HG02884 (cell line): ENCODE measurements around the gene NDOR1.

Experiments used
- ATAC-seq: cut with Tn5 transposase; IDR thresholded peaks from one replicate; pipeline ENCODE4 v1.9.1; 2021; ENCODE audit warnings: mild to moderate bottlenecking, moderate library complexity; ENCODE audit not compliant: unreplicated experiment

NDOR1 gene

GRCh38 chr9:137182836-137183235, 22.7 kb upstream of the NDOR1 start:
- no peak for ATAC-seq

- ATAC-seq = no peak
These were observed 21.4 kb upstream of the NDOR1 start for GRCh38 chr9:137183980-137184595.

- ATAC-seq = no peak
These were observed 20.4 kb upstream of the NDOR1 start for GRCh38 chr9:137184881-137185660.

DNA sequence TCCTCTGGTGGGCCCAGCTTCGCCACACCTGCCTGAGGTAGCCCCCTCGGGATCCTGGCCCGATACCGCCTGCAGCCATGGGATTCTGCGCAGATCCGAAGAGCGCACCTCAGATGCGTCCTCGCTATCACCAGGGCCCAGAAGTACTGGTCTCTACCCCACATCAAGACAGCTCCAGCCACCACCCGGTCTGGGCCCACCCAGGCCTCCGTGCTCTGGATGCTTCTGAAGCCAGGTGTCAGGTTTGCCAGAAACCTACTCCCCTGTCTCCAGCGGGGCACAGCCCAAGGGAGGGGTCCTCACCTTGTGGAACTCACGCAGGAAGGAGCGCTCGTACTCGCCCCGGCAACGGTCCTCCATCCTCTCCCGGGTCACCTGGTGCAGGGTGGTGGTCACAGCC, 19.6 kb upstream of the NDOR1 start:
- ATAC-seq = no peak

- no peak for ATAC-seq
These were observed 19.1 kb upstream of the NDOR1 start for GRCh38 chr9:137186385-137186784.

- ATAC-seq = no peak
These were observed 18.1 kb upstream of the NDOR1 start for GRCh38 chr9:137187386-137187785.

DNA sequence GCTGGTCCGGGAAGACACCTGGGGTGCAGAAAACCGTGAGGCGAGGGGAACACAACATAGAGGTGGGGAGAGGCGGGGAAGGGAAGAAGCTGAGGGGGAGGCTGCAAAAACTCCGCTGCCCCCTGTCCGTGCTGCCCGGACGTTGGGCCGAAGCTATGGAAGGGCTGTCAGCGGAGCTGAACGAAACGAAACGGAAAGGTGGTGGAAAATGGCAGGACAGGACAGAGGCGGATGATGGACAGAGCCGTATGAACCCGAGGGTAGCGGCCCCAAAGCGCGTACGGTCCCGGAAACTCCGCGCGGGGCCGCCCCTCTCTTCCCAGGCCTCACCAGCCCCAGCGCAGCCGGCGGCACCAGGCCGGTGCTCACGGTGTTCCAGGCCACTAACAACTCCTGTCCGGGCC, 17.4 kb upstream of the NDOR1 start:
- no peak for ATAC-seq

DNA sequence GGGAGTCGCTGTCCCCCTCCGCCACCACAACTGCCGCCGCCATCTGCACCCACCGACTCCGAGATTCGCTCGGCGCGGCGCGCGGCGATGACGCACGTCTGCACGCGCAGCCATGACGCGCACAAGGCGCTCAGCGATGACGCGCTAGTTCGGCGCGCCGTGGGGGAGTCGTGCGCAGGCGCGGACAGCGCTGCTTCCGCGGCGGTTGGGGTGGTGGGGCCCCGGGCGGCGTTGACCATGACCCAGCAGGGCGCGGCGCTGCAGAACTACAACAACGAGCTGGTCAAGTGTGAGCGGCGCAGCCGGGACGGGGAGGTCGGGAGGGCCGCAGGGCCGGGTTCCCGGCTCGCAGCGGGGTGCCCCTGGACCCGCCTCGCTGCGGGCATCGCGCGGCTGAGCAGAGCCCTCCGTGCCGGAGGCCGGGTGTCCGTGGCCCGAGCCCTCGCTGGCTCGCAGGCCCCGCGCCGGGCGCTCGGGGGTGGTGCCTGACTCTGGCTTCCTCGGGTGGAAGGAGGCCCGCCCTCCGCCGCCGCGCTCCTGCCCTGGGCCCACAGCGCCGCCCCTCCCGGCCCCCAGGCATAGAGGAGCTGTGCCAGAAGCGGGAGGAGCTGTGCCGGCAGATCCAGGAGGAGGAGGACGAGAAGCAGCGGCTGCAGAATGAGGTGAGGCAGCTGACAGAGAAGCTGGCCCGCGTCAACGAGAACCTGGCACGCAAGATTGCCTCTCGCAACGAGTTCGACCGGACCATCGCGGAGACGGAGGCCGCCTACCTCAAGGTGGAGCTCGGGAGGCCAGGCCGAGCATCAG, 16.8 kb upstream of the NDOR1 start, which contains the start of the genes ANAPC2 and SSNA1:
Gene ANAPC2 (minus strand): TSS at position 71 of the 807 bp plus-strand sequence. CDS start 28 bp downstream, at position 43.
Gene SSNA1 (plus strand): TSS at position 187 of the 807 bp plus-strand sequence. CDS start 51 bp downstream, at position 238.
- peak; percentile 74 for ATAC-seq

- no peak for ATAC-seq
These were observed 15.9 kb upstream of the NDOR1 start for GRCh38 chr9:137189297-137190295.

GRCh38 chr9:137190315-137190856, 15.1 kb upstream of the NDOR1 start:
- ATAC-seq = no peak

GRCh38 chr9:137191245-137191644, 14.3 kb upstream of the NDOR1 start:
- ATAC-seq = no peak

DNA sequence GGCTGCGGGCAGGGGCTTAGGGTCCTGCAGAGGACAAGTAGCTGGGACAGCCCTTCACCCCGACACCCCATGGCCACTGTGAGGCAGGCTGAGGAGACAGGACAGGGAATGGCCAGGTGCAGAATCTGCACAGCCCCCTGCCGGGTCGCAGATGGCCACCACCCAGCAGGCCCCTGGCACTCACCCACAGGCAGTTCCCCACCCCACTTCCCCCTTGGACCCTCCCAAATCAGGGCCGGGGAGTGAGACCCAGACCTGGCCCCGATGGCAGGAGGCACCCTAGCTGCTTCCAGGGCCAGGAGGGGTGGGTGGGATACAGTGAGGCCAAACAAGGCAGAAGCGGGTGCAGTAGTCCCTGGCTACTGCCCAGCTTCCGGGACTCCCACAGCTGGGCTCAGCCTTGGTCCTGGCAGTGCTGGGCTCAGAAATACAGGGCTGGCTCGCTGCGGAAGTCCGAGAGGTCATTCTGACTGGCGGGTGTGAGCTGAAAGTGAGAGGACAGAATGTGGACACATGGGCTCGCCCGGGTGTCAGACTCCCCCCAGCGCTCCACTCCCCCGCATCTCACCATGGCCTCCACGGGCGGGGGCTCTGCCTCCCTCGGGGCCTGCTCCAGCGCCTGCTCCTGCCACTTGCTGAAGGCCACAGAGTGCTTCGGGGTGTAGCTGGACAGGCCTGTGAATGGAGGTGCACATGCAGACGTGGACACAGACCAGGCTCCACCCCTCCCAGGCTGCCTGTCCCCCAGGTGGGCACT, 13.6 kb upstream of the NDOR1 start:
- ATAC-seq = no peak

GRCh38 chr9:137192448-137192780, 13.1 kb upstream of the NDOR1 start:
- no peak for ATAC-seq

DNA sequence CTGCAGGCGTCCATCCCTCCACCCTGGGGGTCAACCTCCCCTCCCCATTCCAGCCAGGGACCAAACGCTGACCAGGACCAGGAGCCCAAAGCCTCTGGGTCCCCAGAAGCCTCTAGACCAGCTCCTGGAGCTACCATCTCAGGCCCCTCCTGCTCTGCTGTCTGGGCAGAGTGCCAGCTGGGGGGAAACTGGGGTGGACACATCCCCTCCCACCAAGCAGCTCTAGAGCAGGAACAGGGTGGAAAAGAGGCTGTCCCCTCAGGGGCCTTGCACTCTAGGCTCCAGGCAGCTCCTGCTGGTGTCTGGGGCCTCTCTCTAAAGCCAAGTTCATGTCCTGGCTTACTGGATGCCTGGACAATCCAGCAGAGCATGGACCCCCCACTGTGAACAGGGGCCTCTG, 12.6 kb upstream of the NDOR1 start:
- ATAC-seq = no peak

DNA sequence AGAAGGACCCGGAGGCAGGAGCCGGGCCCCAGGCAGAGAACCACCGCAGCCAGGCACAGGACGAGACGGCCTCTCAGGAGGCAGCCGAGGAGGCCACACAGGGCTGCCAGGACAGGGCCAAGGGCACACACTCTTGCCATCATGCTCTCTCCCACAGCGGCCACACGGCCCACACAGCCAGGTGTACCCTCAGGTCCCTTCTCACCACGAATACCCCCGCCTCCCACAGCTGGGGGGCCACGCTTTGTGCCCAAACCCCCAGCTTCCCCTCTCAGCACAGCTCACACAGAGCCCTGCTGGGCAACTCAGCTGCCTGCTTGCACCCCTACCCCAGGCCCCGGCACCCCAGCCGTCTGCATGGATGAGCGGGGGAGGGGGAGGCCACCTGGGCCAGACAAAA, 11.7 kb upstream of the NDOR1 start:
- ATAC-seq = no peak

GRCh38 chr9:137194388-137194787, 11.1 kb upstream of the NDOR1 start:
- ATAC-seq = no peak

DNA sequence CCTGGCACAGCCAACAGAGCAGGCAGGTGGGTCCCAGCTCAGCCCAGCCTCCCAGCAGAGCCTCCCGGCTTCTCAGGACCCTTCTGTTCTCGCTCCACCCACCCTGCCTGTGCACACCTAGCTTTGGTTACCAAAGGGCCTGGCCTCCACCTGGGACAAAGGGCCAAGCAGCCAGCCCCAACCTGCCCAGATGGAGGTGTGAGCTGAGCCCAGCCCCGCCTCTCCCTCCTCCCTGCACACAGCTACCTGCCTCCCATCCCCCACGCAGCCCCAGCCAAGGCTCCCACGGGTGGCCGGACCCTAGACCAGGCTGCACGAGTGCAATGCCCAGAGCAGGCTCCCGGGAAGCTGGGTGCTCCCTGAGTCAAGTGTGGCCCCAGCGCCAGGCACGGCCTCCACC, 10.6 kb upstream of the NDOR1 start:
- ATAC-seq = no peak

GRCh38 chr9:137195525-137196220, 9.8 kb upstream of the NDOR1 start:
- no peak for ATAC-seq
